ENCODE data around the gene CCDC15. TPM values are rescaled to one million over a fixed set of nuclear protein-coding genes. Genes with fewer than 3 reads are reported as not detected.
"Not testable (repeated sequence)": the region's sequence is repeated elsewhere in the genome, so short reads cannot be mapped to it uniquely, and the experiment has no call there.

Gene CCDC15
- total RNA-seq, 2 experiments from 2014 or later: 4.2 to 4.8 TPM

DNA sequence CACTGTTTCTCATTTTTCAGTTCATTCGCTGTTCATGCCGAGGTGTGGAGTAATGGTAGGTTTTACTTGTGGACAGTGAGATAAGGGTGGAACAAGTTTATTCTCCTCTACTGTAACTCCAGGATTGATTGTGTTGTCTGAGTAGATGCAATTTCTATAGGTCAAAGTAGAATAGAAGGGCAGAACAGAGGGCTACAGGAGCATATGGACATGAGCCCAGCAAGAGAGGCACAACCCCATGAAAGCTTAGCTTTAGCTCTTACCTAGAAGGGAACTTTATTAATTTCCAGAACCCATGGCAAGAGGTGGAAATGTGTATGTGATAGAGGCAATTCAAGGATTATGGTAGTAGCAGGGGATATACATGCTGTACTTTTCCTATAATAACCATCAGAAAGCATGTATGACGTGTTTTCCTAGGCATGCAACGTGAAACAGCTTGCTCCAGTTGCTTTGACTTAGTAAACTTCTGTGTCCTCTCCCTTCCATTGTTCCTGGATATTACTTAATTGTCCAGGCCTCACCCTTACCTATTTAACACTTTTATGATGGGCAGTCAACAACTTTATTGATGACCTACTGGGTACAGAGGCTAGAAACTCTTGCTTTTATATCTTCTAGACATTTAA lies 95.3 kb downstream of the CCDC15 start:
- TF ChIP-seq, protein P1, sequence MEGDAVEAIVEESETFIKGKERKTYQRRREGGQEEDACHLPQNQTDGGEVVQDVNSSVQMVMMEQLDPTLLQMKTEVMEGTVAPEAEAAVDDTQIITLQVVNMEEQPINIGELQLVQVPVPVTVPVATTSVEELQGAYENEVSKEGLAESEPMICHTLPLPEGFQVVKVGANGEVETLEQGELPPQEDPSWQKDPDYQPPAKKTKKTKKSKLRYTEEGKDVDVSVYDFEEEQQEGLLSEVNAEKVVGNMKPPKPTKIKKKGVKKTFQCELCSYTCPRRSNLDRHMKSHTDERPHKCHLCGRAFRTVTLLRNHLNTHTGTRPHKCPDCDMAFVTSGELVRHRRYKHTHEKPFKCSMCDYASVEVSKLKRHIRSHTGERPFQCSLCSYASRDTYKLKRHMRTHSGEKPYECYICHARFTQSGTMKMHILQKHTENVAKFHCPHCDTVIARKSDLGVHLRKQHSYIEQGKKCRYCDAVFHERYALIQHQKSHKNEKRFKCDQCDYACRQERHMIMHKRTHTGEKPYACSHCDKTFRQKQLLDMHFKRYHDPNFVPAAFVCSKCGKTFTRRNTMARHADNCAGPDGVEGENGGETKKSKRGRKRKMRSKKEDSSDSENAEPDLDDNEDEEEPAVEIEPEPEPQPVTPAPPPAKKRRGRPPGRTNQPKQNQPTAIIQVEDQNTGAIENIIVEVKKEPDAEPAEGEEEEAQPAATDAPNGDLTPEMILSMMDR (IDR thresholded peaks at IDR 0.05): no peak
- ChIA-PET CTCF (no interaction called here), POLR2A (no interaction called here)
- Mint-ChIP-seq H3K4me3 (no peak overlapping the region), H3K9me3 (peaks cover 2% of the 10 kb centered on the region), H3K36me3 (ENCODE audit: low read depth) (peaks cover 5% of the 10 kb centered on the region), H3K27me3 (peaks cover 1% of the 10 kb centered on the region), H3K4me1 (ENCODE audit: low read depth) (peaks cover 3% of the 10 kb centered on the region), H3K27ac (no peak overlapping the region)
- intact Hi-C loops (cut with micrococcal nuclease): no loop called here
- no peak for DNase-seq
- no peak for ATAC-seq

DNA sequence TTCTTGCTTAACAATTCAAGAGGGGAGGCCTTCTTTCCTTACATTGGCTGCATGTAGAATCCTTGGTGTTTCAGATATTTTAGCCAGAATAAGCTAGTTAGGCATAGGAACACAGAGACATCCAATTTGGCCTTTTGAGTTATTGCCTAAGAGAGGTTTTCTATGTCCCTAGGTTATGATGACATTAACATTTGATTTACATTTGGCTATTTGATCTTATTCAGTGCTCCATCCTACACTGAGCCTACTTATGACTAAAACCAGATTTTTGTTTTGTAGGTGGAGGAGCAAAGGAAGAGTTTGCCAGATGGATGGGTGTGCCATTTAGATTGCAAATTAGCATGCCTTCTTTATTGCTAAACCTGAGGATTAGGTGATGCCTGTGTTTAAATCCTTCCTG lies 98.0 kb downstream of the CCDC15 start:
- Mint-ChIP-seq H3K9me3 (no peaks in the 10 kb centered on the region), H3K27me3 (peaks cover 1% of the 10 kb centered on the region), H3K4me1 (ENCODE audit: low read depth) (peaks cover 3% of the 10 kb centered on the region), H3K36me3 (ENCODE audit: low read depth) (no peaks in the 10 kb centered on the region), H3K4me3 (no peak overlapping the region), H3K27ac (no peak overlapping the region)
- ATAC-seq (no peak), DNase-seq (no peak)
- CTCF ChIA-PET: interaction anchor here (0.6 kb wide), 1 partner anchor 294 kb away, joined by 3 read pairs; no protein-coding TSS in a partner anchor
- TF ChIP-seq, protein P1 (IDR thresholded peaks at IDR 0.05): no peak
- POLR2A ChIA-PET: interaction anchor here (0.8 kb wide), 1 partner anchor 59 kb away, joined by 3 read pairs; the partner anchor contains the start of gene TMEM218
- intact Hi-C loops (cut with micrococcal nuclease): no loop called here

DNA sequence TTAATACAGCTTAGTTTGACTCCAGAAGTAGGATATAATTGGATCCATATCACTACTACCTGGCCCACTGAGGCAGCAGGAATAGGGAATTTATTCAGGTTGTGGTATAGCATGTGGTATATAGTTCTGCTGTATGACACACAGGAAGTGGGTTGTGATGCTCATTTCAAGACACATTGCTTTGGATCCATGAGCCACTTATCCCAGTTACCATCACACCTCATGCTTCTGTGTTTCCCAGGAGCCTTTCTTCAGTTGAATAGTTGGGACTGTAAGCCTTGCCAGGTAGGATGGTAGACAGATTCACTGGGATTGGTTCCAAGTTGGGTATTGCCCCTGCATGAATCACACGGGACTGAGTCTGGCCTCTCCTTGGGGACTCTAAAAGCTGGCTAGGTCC lies 99.2 kb downstream of the CCDC15 start:
- Mint-ChIP-seq H3K4me1 (ENCODE audit: low read depth) (peaks cover 3% of the 10 kb centered on the region), H3K27ac (no peak overlapping the region), H3K9me3 (no peaks in the 10 kb centered on the region), H3K27me3 (peaks cover 1% of the 10 kb centered on the region), H3K4me3 (no peak overlapping the region), H3K36me3 (ENCODE audit: low read depth) (no peaks in the 10 kb centered on the region)
- DNase-seq (no peak), ATAC-seq (no peak)
- intact Hi-C loops (cut with micrococcal nuclease): no loop called here
- TF ChIP-seq, protein P1 (IDR thresholded peaks at IDR 0.05): no peak
- POLR2A ChIA-PET: no interaction called here
- CTCF ChIA-PET: interaction anchor here (0.7 kb wide), 1 partner anchor 89 kb away, joined by 3 read pairs; no protein-coding TSS in a partner anchor

DNA sequence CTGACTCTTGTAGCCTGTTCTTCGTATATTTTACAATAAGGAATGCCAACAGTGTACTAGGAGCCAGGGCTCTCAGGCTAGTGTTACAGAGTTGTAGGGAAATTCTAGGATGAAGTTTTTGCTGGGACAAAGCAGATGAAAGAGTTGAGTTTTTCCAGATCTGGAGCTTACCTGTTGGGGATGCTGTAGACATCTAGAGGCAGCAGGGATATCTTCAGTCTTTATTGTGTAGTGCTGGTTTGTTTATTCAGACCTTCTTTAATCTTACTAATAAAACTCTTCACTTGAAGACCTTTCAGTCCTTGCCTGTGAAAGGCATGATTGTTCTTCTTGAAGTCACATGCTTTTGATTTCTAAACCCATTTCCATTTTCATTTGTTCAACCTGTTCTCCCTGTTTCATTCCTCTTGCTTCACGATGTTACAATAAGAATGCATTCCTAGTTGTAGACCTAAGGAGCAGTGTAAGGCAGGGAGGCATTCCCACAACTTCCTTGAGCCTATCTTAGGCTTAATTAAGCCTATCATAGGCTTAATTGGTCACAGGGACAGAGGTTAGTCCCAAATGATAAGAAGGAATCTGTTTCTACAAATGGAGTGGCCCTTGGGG lies 101.2 kb downstream of the CCDC15 start:
- ChIA-PET CTCF (interaction anchor here (0.7 kb wide), 1 partner anchor 85 kb away, joined by 3 read pairs; no protein-coding TSS in a partner anchor), POLR2A (no interaction called here)
- H3K36me3 Mint-ChIP-seq (ENCODE audit: low read depth): no peaks in the 10 kb centered on the region
- TF ChIP-seq, protein P1 (IDR thresholded peaks at IDR 0.05): no peak
- DNase-seq: no peak
- H3K4me3 Mint-ChIP-seq: no peak overlapping the region
- peaks cover 1% of the 10 kb centered on the region for H3K27me3 Mint-ChIP-seq
- H3K4me1 Mint-ChIP-seq (ENCODE audit: low read depth): peaks cover 3% of the 10 kb centered on the region
- H3K9me3 Mint-ChIP-seq: no peaks in the 10 kb centered on the region
- no peak for ATAC-seq
- H3K27ac Mint-ChIP-seq: no peak overlapping the region
- intact Hi-C loops (cut with micrococcal nuclease): no loop called here

DNA sequence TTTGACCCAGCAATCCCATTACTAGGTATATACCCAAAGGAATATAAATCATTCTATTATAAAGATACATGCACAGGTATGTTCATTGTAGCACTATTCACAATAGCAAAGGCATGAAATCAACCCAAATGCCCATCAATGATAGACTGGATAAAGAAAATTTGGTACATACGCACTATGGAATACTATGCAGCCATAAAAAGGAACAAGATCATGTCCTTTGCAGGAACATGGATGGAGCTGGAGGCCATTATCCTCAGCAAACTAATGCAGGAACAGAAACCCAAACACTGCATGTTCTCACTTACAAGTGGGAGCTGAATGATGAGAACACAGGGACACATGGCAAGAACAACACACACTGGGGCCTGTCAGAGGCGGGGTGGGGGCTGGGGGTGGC lies 102.1 kb downstream of the CCDC15 start:
- H3K4me3 Mint-ChIP-seq; H3K36me3 Mint-ChIP-seq (ENCODE audit: low read depth); intact Hi-C loops (cut with micrococcal nuclease); H3K27me3 Mint-ChIP-seq; H3K4me1 Mint-ChIP-seq (ENCODE audit: low read depth); H3K9me3 Mint-ChIP-seq; ATAC-seq; H3K27ac Mint-ChIP-seq; CTCF ChIA-PET; DNase-seq: not testable (repeated sequence)
- POLR2A ChIA-PET: interaction anchor here (0.6 kb wide), 1 partner anchor 76 kb away, joined by 3 read pairs; no protein-coding TSS in a partner anchor
